Measurements from ENCODE around the gene VPS16.

DNA sequence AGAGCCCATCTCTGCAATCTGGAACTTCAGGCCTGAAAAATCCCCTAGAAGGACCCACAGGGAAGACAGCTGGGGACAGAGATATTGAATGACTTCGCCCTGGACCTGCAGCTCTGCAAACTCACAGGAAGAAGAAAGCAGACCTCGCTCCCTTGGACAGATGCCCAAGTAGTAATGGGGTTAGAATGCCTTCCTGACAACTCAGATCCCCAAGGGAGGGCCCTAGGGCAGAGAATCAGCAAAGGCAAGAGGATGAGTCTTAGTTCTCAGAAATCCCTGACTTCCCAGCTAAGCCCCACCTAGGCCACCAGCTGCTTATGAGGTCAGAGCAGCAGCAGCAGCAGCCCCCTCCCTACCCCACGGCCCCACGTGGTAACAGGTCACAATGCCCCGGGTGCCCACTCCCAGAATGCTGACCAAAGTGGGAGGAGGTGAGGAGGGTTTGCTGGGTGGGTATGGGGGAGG lies 25.9 kb upstream of the VPS16 start, which contains the start of gene C20orf141:
- TF ChIP-seq POLR2A (IDR thresholded peaks at IDR 0.05) = no peak
- TF ChIP-seq, protein P1, sequence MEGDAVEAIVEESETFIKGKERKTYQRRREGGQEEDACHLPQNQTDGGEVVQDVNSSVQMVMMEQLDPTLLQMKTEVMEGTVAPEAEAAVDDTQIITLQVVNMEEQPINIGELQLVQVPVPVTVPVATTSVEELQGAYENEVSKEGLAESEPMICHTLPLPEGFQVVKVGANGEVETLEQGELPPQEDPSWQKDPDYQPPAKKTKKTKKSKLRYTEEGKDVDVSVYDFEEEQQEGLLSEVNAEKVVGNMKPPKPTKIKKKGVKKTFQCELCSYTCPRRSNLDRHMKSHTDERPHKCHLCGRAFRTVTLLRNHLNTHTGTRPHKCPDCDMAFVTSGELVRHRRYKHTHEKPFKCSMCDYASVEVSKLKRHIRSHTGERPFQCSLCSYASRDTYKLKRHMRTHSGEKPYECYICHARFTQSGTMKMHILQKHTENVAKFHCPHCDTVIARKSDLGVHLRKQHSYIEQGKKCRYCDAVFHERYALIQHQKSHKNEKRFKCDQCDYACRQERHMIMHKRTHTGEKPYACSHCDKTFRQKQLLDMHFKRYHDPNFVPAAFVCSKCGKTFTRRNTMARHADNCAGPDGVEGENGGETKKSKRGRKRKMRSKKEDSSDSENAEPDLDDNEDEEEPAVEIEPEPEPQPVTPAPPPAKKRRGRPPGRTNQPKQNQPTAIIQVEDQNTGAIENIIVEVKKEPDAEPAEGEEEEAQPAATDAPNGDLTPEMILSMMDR (IDR thresholded peaks at IDR 0.05) = no peak
- no peak for TF ChIP-seq EP300 (IDR thresholded peaks at IDR 0.05; ENCODE audit: low read depth)
- no peak for TF ChIP-seq POLR2AphosphoS5 (IDR thresholded peaks at IDR 0.05)

Data from transverse colon (tissue), 4 donors.